Activated naive CD4-positive, alpha-beta T cell treated with anti-CD3 and anti-CD28 coated beads, Interleukin-2, amount 50 U/mL, for 72 hours (primary cell): ENCODE measurements around the gene DMWD. TPM values are rescaled to one million over a fixed set of nuclear protein-coding genes. Genes with fewer than 3 reads are reported as not detected.

Experiments used
- ATAC-seq, 2 donors: fragments of 150-1000 bp; cut with Tn5 transposase; 2 replicates each; pipeline ENCODE4 v1.10.0; 2021; ENCODE audit warnings: mild to moderate bottlenecking in 2 of 2, moderate library complexity in 2 of 2
- DNase-seq, 2 donors: peaks; one replicate each; pipeline ENCODE4 v3.0.0; 2021 to 2022; ENCODE audit warnings: low spot score in 2 of 2
- H3K27ac Mint-ChIP-seq, 2 donors: one replicate each; pipeline ENCODE4 v1.8.0; 2022; ENCODE audit warnings: mild to moderate bottlenecking in 2 of 2, mixed read lengths in 2 of 2
- H3K36me3 Mint-ChIP-seq, 2 donors: one replicate each; pipeline ENCODE4 v1.8.0; 2022; ENCODE audit warnings: mixed read lengths in 2 of 2
- H3K9me3 Mint-ChIP-seq, 2 donors: one replicate each; pipeline ENCODE4 v1.8.0; 2022; ENCODE audit warnings: mixed read lengths in 2 of 2
- total RNA-seq, 2 donors: library from RNA; stranded (reverse); gene quantifications; one replicate each; pipeline ENCODE4 v1.2.3, GENCODE V29; 2022

Gene DMWD
- 10 to 100 TPM; 20.4 to 20.5 TPM for total RNA-seq

DNA sequence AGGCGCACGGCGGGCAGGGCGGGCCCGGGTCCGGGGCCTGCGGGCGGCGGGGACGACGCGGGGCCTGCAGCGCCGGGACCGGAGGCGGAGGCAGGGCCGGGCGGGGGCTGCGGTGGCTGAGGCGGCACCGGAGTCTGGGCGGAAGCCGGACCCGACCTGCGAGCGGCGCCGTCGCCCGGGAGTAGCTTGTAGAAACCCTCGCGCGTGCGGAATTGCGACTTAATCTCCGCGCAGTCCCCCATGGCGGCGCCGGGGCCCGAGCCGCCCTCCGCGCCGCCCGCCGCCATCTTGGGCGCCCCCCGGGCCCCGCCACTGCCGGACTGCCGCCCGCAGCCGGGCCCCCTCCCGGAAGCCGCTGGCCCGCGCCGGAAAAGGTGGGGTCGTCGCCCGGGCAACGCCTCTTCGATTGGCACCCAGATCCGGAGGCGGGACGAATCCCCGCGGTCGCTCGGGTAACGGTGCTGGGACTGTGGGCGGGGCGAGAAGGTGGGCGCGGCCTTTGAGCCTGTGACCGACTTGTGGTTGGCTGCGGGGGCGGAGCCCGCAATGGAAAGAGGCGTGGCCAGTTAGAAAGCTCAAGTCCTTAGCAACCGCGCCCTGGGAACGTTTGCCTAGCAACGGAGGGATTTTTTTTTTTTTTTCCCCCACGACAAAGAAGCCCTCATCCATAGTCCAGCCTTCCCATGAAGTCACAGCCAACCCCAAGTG, at the start of gene DMWD:
TSS of gene DMWD (minus strand) at position 376 of the 708 bp plus-strand sequence. CDS start at position 287, 89 bp downstream.
- ATAC-seq, result peak; percentile 93 to 95
- Mint-ChIP-seq H3K27ac (peak within 1 kb of the TSS; percentile 84 to 95), H3K9me3 (no peaks in the 10 kb centered on the region)

DNA sequence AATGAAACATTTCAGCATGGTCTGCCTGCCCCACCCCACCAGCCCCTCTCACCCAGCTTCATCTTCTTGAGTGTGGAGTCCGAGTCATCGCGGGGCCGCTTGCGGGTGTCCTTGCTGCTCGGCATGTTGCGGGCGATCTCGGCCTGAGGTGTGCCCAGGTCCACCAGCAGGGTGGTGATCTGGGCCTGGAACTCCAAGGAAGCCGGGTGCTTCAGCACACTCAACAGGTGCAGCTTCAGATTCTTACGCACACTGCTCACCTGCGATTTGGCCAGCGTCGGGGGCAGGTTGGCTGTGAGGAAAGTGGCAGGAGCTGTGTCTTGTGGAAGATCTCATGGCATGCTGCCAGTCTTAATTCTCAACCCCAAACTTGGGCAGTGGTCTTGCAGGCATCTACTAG, 49.6 kb upstream of the DMWD start:
- no peak for DNase-seq
- Mint-ChIP-seq H3K36me3 (peaks cover 17 to 67% of the 10 kb centered on the region in 2 donors), H3K9me3 (no peaks in the 10 kb centered on the region), H3K27ac (no peak overlapping the region)
- ATAC-seq, result no peak

More for the DNA sequence above, at the start of gene DMWD:
- peaks cover 18 to 19% of the 10 kb centered on the region in 2 donors for H3K36me3 Mint-ChIP-seq
- DNase-seq, result peak; percentile 99 to 100

GRCh38 chr19:45834970-45835369, 42.3 kb upstream of the DMWD start:
- Mint-ChIP-seq H3K9me3 (no peaks in the 10 kb centered on the region), H3K36me3 (peaks cover 26 to 50% of the 10 kb centered on the region in 2 donors), H3K27ac (peak overlapping the region in 1 of 2 donors; percentile 81)
- ATAC-seq (no peak), DNase-seq (no peak)

- no peak overlapping the region for H3K27ac Mint-ChIP-seq
- H3K36me3 Mint-ChIP-seq, result peaks cover 27 to 29% of the 10 kb centered on the region in 2 donors
- no peak for DNase-seq
- no peaks in the 10 kb centered on the region for H3K9me3 Mint-ChIP-seq
- no peak for ATAC-seq
Observed at GRCh38 chr19:45828945-45829344, 36.3 kb upstream of the DMWD start.

DNA sequence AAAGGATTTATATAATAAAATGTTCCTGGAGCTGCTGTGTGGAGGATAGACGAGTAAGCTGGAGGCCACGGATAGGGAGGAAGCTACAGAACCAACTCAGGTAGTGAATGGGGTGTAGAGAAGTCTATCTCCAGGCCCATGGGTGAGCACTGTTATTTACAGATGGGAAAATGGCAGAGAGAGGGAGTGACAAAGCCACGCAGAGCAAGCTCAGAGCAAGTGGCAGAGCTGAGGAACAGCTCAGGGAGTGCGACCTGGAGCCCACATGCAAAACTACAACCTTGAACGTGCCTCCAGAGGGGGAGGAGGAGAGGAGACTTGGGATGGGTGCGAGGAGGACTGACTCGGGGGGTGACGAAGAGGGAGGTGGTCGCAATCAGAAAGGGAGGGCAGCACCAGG, 35.9 kb upstream of the DMWD start:
- Mint-ChIP-seq H3K9me3 (no peaks in the 10 kb centered on the region), H3K27ac (peak overlapping the region; percentile 7 to 66), H3K36me3 (peaks cover 27 to 29% of the 10 kb centered on the region in 2 donors)
- DNase-seq, result no peak
- no peak for ATAC-seq

- peak overlapping the region in 1 of 2 donors; percentile 7 for H3K27ac Mint-ChIP-seq
- no peaks in the 10 kb centered on the region for H3K9me3 Mint-ChIP-seq
- peaks cover 27 to 28% of the 10 kb centered on the region in 2 donors for H3K36me3 Mint-ChIP-seq
- no peak for ATAC-seq
- no peak for DNase-seq
Observed at GRCh38 chr19:45827459-45828093, 34.9 kb upstream of the DMWD start.

- H3K36me3 Mint-ChIP-seq, result peaks cover 24 to 27% of the 10 kb centered on the region in 2 donors
- H3K9me3 Mint-ChIP-seq, result no peaks in the 10 kb centered on the region
- ATAC-seq, result no peak
- H3K27ac Mint-ChIP-seq, result no peak overlapping the region
- DNase-seq, result no peak
Observed at GRCh38 chr19:45826934-45827333, 34.3 kb upstream of the DMWD start.

GRCh38 chr19:45825917-45826893, 33.6 kb upstream of the DMWD start:
- Mint-ChIP-seq H3K36me3 (peaks cover 20 to 22% of the 10 kb centered on the region in 2 donors), H3K9me3 (no peaks in the 10 kb centered on the region), H3K27ac (peak overlapping the region in 1 of 2 donors; percentile 12)
- ATAC-seq (no peak), DNase-seq (no peak)

GRCh38 chr19:45825263-45825605, 32.6 kb upstream of the DMWD start:
- Mint-ChIP-seq H3K36me3 (peaks cover 19% of the 10 kb centered on the region in 2 donors), H3K9me3 (no peaks in the 10 kb centered on the region), H3K27ac (no peak overlapping the region)
- no peak for ATAC-seq
- DNase-seq, result no peak

DNA sequence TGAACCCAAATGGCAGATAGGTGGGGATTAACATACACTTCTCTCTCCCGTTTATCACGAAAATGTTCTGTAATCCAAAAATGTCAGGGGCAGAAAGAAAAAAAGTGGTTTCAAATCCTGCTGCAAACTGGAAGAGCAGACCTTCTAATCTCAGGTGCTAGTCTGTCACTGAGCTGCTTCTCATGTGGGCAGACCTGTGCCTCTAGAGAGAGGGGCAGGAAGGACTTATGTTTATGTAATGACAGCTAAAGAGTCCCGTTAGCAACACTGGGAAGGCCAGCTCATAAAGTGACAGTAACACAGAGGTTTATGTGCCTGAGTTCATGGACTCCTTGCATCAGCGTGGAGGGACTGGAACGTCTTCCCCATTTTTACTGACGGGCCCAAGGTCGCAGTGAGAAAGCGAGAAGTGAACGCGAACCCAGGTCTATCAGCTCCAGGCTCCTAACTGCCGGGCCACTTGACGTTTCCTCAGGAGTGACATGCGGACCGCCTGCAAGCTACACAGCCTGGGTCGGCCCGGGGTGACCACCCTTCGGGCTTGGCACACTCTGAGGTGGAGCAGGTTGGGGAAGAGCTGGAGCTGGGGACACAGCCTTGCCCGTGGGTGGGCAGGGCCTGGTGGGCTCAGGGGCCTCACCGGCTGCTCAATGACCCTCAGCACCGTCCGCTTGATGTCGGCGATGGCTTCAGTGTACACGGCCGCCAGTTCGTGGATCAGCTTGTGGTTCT, 32.1 kb upstream of the DMWD start:
- DNase-seq (no peak), ATAC-seq (no peak)
- Mint-ChIP-seq H3K36me3 (peaks cover 16 to 18% of the 10 kb centered on the region in 2 donors), H3K27ac (peak overlapping the region in 1 of 2 donors; percentile 88), H3K9me3 (no peaks in the 10 kb centered on the region)

DNA sequence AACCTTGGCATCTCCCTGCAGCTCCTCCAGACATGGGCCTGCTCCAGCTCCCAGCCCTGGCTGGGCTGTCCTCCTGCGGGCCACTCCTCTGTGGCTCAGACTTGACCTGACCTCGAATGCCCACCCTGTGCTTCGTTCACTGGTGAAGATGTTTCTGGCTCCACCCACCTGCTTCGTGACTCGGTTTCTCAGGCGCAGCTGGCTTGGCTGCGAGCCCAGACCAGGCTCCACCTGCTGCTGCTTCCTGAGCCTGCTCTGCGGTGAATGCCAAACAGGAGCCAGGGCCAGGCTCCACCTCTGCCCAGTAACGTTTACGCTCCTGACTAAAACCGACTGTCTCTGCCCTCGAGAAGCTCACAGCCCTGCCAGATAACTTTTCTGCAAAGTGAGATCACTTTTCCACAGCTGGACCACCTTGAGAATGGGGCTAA, 31.4 kb upstream of the DMWD start:
- ATAC-seq (no peak), DNase-seq (no peak)
- Mint-ChIP-seq H3K27ac (peak overlapping the region in 1 of 2 donors; percentile 88), H3K9me3 (no peaks in the 10 kb centered on the region), H3K36me3 (peaks cover 12 to 16% of the 10 kb centered on the region in 2 donors)

DNA sequence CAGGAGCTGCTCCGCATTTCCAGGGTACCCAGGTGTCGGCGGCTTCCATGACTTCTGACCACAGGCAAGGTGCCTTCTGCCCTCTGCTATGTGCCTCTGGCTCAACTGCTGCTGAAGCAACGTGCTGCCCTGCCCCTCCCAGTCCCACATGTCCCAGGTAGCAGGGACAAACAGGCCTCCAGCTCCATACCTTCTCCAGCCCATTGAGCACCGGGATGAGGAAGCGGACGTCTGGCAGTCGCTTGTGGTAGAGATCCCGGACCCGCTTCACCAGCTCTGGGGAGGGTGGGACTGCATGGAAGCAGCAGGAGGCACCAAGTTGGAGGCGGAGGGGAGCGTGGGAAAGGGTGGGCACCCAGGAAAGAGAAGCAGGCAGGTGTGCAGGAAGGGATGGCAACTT, 30.5 kb upstream of the DMWD start:
- peaks cover 3 to 11% of the 10 kb centered on the region in 2 donors for H3K36me3 Mint-ChIP-seq
- ATAC-seq (no peak), DNase-seq (no peak)
- no peaks in the 10 kb centered on the region for H3K9me3 Mint-ChIP-seq
- no peak overlapping the region for H3K27ac Mint-ChIP-seq

DNA sequence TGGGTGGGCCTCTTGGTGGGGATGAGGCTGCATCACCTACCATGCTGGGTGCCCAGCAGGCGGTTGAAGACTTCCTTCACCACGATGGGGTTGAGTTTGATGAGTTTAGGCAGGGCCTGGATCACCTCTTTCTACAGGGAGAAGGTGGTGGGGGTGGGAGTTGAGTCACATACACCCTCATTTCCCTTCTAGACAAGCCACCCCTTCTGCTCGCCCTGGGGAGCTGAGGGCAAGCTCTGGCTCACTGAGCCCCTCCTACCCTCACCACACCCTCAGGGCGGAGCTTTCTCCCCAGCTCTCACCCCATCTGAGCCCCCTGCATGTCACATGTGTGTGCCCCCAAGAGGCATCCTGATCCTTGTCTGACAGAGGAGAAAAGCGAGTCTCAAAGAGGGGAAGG, 30.1 kb upstream of the DMWD start:
- DNase-seq, result no peak
- no peak for ATAC-seq
- H3K36me3 Mint-ChIP-seq, result peaks cover 0 to 7% of the 10 kb centered on the region in 2 donors
- no peak overlapping the region for H3K27ac Mint-ChIP-seq
- H3K9me3 Mint-ChIP-seq, result no peaks in the 10 kb centered on the region

DNA sequence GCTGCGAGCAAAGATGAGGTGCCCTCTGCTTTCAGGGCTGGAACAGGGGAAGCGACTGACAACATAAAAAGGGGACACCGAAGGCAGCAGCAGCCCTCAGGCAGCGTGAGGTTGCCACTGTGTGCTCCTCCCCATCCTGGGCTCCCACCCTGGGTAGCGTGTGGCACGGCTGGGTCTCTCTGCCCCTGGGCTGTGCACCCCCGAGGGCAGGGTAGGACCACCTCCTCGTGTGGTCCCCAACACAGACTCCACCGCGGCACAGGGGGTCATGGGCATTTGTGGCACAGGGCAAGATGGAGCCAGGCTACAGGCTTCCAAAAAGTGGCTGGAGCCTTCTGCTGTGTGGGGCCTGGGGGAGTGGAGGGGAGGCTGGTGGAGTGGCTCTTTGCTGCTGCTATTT, 28.9 kb upstream of the DMWD start:
- Mint-ChIP-seq H3K27ac (peak overlapping the region in 1 of 2 donors; percentile 61), H3K36me3 (peaks cover 0 to 7% of the 10 kb centered on the region in 2 donors), H3K9me3 (no peaks in the 10 kb centered on the region)
- ATAC-seq, result no peak
- no peak for DNase-seq

GRCh38 chr19:45821103-45821521, 28.5 kb upstream of the DMWD start:
- peak overlapping the region in 1 of 2 donors; percentile 61 for H3K27ac Mint-ChIP-seq
- no peaks in the 10 kb centered on the region for H3K9me3 Mint-ChIP-seq
- no peak for ATAC-seq
- H3K36me3 Mint-ChIP-seq, result peaks cover 0 to 6% of the 10 kb centered on the region in 2 donors
- DNase-seq, result no peak
